Endometrial microvascular endothelial cells (primary cell): ENCODE results near the gene ATP8B2. TPM values are rescaled to one million over a fixed set of nuclear protein-coding genes. Genes with fewer than 3 reads are reported as not detected.
"Not testable (repeated sequence)": the region's sequence is repeated elsewhere in the genome, so short reads cannot be mapped to it uniquely, and the experiment has no call there.

Experiments
- in situ Hi-C: cut with HindIII; loops from 2 replicates; pipeline ENCODE4 v1.10.0; 2017; ENCODE audit warnings: low sequenced_read_pairs, low pct_unique_long_range_greater_than_20kb; ENCODE audit errors: inconsistent ontology term
- total RNA-seq: library from RNA; depleted of rRNA; stranded (reverse); fragments of >200 nt; gene quantifications from one replicate; pipeline ENCODE4 v1.2.3, GENCODE V29; 2015; ENCODE audit errors: inconsistent ontology term

Gene ATP8B2
- total RNA-seq, 1 donor from 2014 or later: 41.0 TPM

DNA sequence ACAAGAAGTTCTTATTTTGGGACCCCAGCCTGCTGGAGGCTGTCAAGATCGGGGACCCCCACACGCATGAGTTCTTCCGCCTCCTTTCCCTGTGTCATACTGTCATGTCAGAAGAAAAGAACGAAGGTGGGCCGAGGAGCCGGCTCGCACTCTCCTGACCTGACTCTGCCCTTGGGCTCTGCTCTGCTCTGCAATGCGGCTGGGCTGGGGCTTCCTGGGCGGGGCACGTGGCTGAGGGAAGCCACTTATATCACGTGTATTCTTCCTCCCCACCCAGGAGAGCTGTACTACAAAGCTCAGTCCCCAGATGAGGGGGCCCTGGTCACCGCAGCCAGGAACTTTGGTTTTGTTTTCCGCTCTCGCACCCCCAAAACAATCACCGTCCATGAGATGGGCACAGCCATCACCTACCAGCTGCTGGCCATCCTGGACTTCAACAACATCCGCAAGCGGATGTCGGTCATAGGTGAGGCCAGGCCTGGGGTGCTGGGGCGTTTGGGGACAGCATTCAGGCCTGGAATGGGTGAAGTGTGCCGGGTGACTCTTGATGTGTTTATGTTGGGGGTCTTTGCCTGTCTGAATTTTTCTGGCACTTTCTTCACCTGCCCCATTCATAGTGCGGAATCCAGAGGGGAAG, 17.6 kb downstream of the ATP8B2 start:
- in situ Hi-C loops: no loop called here

DNA sequence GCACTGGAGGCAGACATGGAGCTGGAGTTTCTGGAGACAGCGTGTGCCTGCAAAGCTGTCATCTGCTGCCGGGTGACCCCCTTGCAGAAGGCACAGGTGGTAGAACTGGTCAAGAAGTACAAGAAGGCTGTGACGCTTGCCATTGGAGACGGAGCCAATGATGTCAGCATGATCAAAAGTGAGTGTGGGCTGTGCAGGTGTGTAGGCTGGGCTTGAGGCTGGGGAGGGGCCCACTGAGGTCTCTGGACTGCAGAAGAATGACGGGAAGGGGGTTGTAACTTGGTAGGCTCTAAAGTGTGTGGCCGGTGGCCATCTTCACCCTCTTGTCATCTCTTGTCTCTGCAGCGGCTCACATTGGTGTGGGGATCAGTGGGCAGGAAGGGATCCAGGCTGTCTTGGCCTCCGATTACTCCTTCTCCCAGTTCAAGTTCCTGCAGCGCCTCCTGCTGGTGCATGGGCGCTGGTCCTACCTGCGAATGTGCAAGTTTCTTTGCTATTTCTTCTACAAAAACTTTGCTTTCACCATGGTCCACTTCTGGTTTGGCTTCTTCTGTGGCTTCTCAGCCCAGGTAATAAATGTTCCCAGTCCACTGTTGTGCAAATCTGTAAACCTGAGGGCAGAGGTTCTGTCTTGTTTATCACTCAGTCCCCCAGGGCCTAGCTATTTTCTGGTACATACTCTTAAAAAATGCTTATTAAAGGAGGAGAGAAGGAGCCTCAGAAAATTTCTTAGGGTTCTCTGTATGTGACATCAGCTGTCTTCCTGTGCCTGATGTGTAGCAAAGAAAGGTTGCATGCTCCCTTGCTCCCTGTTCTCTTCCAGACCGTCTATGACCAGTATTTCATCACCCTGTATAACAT, 19.9 kb downstream of the ATP8B2 start:
- in situ Hi-C loops: no loop called here

GRCh38 chr1:154346276-154346917, 21.1 kb downstream of the ATP8B2 start:
- in situ Hi-C loops: no loop called here

GRCh38 chr1:154347961-154348360, 22.6 kb downstream of the ATP8B2 start:
- in situ Hi-C loops: no loop called here

- in situ Hi-C loops: no loop called here
These were observed 23.2 kb downstream of the ATP8B2 start for GRCh38 chr1:154348429-154349076.

- in situ Hi-C loops: no loop called here
These were observed 23.8 kb downstream of the ATP8B2 start for GRCh38 chr1:154349121-154349520.

DNA sequence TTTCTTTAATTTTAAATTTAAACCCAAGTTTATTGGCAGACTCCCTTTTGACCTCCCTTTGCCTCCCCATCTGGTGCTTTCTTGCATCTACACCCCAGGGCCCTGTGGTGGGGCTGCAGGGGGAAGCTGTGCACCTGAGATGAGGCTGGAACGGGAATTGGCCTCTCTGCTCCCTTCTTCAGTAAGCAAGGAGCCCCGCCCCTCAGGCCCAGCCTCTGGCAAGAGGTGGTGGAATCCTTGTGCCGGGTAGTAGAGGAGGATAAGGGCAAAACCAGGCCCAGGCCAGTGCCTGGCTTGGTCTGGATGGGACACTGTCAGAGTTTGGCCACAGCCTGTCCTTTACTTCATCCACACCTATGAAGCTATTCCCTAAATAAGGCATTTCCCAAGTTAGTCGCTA, 25.1 kb downstream of the ATP8B2 start:
- in situ Hi-C loops: no loop called here

DNA sequence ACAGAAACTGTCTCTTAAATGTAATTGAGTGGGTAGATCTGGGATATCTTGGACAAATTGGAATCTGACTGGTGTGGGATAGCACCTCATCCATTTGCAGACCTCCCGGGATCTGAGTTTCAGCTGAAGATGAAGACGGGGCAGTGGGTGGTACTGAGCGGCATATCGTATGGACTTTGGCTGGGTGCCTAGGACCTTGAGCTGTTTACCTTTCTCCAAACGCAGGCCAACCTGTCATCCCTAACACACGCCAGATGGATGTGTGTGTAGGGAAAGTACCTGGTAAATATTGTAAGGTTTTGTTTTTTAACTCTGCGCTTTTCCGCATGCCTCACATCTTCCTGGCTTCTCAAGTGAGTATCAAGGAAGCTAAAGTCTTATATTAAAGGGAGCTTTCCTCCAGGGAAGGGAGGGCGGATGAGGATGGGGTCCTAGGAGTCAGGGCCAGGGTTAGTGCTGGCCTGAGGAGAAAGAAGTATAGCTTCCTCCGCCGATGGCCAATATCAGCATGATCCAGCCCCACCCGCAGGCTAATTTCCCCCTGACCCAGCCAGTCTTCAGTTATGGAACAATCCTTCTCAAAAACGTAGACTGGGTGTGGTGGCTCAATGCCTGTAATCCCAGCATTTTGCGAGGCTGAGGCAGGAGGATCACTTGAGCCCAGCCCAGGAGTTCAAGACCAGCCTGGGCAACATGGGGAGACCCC, 26.2 kb downstream of the ATP8B2 start:
- in situ Hi-C loops: no loop called here

GRCh38 chr1:154352245-154352580, 26.9 kb downstream of the ATP8B2 start:
- in situ Hi-C loops: no loop called here

DNA sequence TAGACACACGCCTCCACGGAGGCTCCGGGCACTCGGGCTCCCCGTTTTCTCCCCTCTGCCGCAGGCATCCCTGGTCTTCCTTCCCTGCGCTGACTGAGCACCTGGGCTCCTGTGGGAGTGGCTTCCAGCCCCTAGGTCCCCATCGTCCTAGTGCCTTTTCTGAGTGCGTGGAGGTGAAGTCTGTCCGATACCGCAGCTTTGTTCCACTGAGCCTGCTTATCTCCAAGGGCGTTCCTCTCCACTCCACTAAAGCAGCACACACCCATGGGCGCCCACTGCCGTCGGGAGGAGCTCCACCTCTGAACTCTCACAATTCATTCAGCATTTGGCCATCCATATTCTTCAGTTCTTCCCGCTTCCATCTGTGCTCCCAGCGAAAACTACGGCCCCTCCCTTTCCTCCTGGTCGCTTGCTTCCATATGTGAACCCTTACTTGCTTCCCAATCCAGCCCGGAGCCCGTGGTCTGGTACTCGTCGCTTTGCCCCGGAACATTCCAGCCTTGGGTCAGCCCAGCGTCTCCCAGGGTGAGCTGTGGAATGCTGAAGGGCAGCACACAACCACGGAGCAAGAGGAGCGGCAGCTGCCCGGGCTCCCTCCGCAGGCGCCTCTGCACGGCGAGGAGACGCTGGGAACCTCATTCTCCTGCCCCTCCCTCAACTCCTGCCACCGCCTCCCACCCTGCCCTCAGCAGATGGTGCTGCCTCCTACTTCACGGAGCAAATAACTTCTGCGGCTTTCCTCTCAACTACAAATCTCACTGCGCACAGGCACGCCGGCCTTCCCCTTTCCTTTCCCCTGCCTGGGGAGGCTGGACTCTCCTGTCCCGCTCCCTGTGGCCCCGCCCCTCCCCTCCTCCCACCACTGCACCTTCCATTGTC, 27.5 kb downstream of the ATP8B2 start:
- in situ Hi-C loops: no loop called here

GRCh38 chr1:154353460-154353904, 28.2 kb downstream of the ATP8B2 start:
- in situ Hi-C loops: no loop called here

- in situ Hi-C loops: no loop called here
These were observed 28.6 kb downstream of the ATP8B2 start for GRCh38 chr1:154353966-154354365.

GRCh38 chr1:154358519-154358918, 33.2 kb downstream of the ATP8B2 start:
- in situ Hi-C loops: no loop called here

- in situ Hi-C loops: no loop called here
These were observed 35.0 kb downstream of the ATP8B2 start for GRCh38 chr1:154360288-154360687.

DNA sequence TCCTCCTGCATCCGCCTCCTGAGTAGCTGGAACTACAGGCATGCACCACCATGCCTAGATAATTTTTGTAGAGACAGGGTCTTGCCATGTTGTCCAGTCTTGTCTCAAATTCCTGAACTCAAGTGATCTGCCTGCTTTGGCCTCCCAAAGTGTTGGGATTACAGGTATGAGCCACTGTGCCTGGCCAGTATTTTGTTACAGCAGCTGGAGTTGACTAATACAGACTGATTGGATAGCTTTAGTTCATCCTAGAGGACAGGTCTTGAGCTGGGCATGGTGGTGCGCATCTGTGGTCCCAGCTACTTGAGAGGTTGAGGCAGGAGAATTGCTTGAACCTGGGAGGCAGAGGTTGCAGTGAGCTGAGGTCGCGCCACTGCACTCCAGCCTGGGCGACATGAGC, 35.6 kb downstream of the ATP8B2 start:
- in situ Hi-C loops: not testable (repeated sequence)

GRCh38 chr1:154361357-154361756, 36.0 kb downstream of the ATP8B2 start:
- in situ Hi-C loops: no loop called here

DNA sequence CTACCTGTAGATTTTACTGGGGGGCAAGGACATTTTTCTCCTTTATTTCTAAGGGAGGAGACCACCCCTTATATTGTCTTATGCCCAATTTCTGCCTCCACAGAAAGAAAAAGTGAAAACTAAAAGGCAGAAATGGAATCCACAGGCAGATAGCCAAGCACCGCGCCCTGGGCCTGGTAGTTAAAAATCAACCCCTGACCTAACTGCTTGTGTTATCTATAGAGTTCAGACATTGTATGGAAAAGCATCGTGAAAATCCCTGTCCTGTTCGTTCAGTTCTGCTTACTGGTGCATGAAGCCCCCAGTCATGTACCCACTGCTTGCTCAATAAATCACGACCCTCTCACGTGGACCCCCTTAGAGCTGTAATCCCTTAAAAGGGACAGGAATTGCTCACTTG, 46.1 kb downstream of the ATP8B2 start:
- in situ Hi-C loops: no loop called here

DNA sequence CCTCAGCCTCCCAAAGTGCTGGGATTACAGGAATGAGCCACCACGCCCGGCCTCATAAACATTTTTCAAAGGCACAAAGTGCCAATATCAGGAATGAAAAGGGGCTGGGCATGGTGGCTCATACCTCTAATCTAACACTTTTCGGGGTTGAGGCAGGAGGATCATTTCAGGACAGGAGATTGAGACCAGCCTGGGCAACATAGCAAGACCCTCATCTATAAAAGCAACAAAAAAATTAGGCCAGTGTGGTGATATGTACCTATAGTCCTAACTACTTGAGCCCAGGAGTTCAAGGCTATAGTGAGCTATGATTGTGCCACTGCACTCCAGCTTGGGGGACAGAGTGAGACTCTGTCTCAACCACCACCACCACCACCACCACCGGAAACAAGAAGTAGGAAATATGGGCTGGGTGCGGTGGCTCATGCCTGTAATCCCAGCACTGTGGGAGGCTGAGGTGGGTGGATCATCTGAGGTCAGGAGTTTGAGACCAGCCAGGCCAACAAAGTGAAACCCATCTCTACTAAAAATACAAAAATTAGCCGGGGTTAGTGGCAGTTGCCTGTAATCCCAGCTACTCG, 48.5 kb downstream of the ATP8B2 start:
- in situ Hi-C loops: not testable (repeated sequence)
